Measurements from ENCODE around the gene PPP6R2.
A peak's percentile ranks its signal among the peaks of the same experiment; 100 is the strongest.
"Not testable (repeated sequence)": the region's sequence is repeated elsewhere in the genome, so short reads cannot be mapped to it uniquely, and the experiment has no call there.

Gene PPP6R2

DNA sequence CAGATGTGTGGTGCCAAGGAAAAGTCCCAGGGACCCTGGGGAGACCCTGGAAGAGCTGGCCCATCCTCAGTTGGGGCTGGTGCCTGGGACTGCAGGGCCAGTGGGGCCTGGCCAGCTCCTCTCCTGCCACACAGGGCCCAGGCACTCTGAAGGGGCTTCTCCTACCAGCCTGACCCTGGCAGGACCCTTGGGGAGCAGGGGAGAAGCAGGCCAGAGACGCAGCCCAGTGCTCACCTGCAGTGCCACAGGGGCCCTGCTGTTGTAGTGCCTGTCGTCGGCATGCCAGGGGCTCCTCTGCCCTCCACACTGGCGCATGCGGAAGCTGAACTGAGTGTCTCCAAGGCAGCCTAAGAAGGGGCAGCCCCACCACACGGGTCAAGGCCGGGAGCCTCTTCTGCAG lies 25.5 kb upstream of the PPP6R2 start:
- FAIRE-seq (no peak), DNase-seq (ENCODE audit: low spot score) (no peak)

DNA sequence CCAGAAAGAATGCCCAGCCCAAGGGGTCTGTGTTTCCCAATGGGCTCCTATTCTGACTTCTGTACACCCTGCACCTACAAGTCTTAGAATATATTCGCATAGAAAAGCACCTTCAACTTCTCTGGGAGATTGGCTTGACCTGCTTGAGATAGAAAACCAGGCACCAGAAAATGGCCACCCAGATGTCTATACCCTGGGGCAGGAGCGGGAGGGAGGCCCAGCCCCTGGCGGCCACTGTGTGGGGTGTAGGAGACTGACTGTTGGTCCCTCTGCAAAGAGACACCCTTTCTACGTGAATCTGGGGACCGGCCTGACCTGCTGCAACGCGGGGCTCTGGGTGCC lies 24.8 kb upstream of the PPP6R2 start:
- no peak for FAIRE-seq
- no peak for DNase-seq (ENCODE audit: low spot score)

- DNase-seq (ENCODE audit: low spot score), result no peak
- FAIRE-seq, result peak; percentile 17
Measured at GRCh38 chr22:50318698-50319411, 24.3 kb upstream of the PPP6R2 start.

GRCh38 chr22:50319503-50319951 lies 23.6 kb upstream of the PPP6R2 start:
- FAIRE-seq (no peak), DNase-seq (ENCODE audit: low spot score) (no peak)

DNA sequence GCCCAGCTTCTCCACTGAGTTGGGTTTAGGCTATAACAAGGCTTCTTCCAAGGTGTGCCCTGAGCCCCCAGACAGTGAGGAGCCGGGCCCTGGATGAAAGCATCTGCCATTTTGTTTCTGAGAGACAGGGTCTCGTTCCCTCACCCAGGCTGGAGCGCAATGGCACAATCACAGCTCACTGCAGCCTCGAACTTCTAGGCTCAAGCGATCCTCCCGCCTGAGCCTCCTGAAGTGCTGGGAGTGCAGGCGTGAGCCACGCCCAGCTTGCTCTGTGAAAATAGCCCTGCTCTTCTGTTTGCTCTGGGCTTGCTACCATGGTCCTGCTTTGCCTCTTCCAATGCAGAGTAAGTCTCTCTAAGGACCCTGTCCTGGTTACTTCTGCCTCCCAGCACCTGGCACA lies 23.0 kb upstream of the PPP6R2 start:
- DNase-seq (ENCODE audit: low spot score), result no peak
- peak; percentile 5 for FAIRE-seq

- no peak for DNase-seq (ENCODE audit: low spot score)
- FAIRE-seq, result no peak
Measured at GRCh38 chr22:50320671-50321325, 22.3 kb upstream of the PPP6R2 start.

DNA sequence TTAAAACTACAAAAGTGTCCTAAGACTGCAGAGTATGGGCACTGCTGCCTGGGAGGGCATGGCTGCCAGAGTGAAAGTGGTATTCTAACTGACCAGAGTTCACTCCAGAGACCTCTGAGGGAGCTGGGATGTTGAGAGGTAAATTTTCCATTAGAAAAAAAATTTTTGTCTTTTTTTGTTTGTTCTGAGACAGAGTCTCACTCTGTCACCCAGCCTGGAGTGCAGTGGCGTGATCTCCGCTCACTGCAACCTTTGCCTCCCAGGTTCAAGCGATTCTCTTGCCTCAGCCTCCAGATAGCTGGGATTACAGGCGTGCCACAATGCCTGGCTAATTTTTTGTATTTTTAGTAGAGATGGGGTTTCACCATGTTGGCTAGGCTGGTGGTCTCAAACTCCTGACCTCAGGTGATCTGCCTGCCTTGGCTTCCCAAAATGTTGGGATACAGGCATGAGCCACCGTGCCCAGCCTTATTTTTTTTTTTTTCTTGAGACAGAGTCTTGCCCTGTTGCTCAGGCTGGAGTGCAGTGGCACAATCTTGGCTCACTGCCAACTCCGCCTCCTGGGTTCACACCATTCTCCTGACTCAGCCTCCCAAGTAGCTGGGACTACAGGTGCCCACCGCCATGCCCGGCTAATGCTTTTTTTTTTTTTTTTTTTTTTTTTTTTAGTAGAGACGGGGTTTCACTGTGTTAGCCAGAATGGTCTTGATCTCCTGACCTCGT lies 20.6 kb upstream of the PPP6R2 start:
- FAIRE-seq; DNase-seq (ENCODE audit: low spot score): not testable (repeated sequence)

DNA sequence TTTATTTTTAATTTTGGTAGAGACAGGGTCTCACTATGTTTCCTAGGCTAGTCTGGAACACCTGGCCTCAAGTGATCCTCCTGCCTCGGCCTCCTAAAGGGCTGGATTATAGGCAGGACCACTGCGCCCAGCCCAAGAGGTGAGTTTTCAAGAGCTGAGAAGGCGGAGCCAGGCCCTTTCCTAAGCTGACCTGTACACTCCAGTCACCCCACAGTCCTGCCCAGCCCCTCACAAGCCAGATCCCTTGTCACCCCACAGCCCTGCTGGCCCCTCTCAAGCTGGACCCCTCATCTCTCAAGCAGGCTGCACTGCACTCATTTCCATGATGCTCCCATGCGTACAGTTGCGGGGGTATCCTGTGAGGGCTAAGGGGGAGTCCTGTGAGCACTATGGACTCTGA lies 19.2 kb upstream of the PPP6R2 start:
- DNase-seq (ENCODE audit: low spot score), result no peak
- peak; percentile 80 for FAIRE-seq

- peak; percentile 23 for FAIRE-seq
Measured at GRCh38 chr22:50325444-50326224, 17.5 kb upstream of the PPP6R2 start.

GRCh38 chr22:50326225-50326955 lies 16.7 kb upstream of the PPP6R2 start:
- FAIRE-seq (no peak), DNase-seq (ENCODE audit: low spot score) (no peak)

More at GRCh38 chr22:50325444-50326224, 17.5 kb upstream of the PPP6R2 start:
- DNase-seq (ENCODE audit: low spot score), result no peak

GRCh38 chr22:50326956-50327710 lies 16.0 kb upstream of the PPP6R2 start, which contains the start of gene DENND6B:
Gene DENND6B (minus strand): TSS chr22:50327012. CDS start chr22:50326988, 24 bp downstream.
- DNase-seq (ENCODE audit: low spot score), result peak; percentile 94
- peak; percentile 90 for FAIRE-seq

DNA sequence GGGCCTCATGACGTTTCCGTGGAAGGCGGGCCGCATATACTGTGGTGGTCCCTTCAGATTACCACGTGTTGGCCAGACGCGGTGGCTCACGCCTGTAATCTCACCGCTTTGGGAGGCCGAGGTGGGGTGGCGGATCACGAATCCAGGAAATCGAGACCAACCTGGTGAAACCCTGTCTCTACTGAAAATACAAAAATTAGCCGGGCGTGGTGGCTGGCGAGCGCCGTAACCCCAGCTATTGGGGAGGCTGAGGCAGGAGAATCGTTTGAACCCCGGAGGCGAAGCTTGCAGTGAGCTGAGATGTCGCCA lies 15.5 kb upstream of the PPP6R2 start:
- DNase-seq (ENCODE audit: low spot score) (no peak), FAIRE-seq (peak; percentile 17)

- FAIRE-seq, result no peak
- DNase-seq (ENCODE audit: low spot score), result no peak
Measured at GRCh38 chr22:50329236-50329635, 13.9 kb upstream of the PPP6R2 start.

DNA sequence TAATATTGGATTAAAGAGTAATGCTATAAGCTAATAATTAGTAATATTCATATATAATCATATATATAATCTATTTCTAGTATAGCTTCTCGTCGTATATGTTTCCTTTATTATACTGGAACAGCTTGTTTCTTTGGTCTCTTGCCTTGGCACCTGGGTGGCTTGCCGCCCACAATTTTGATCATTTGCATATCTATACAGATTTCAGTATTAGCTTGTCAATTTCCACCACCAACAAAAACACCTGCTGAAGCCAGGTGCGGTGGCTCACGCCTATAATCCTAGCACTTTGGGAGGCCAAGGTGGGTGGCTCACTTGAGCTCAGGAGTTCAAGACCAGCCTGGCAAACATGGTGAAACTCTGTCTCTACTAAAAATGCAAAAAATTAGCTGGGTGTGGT lies 8.7 kb upstream of the PPP6R2 start:
- not testable (repeated sequence) for DNase-seq (ENCODE audit: low spot score); FAIRE-seq

- DNase-seq (ENCODE audit: low spot score) (no peak), FAIRE-seq (no peak)
Measured at GRCh38 chr22:50337262-50338041, 5.7 kb upstream of the PPP6R2 start.

DNA sequence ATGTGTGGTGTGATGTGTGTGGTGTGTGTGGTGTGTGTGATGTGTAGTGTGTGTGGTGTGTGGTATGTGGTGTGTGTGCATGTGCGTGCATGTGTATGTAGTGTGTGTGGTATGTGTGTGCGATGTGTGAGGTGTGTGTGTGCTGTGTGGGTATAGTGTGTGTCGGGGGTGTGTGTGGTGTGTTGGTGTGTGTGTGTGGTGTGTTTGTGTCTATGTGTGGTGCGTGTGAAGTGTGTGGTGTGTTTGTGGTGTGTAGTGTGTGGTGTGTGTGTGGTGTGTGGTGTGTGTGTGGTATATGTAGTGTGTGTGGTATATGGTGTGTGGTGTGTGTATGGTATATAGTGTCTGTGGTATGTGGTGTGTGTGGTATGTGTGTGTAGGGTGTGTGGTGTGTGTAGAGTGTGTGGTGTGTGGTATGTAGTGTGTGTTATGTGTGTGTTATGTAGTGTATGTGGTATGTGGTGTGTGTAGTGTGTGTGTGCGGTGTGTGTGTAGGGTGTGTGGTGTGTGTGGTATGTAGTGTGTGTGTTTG lies 5.0 kb upstream of the PPP6R2 start:
- FAIRE-seq, result no peak
- DNase-seq (ENCODE audit: low spot score), result no peak

DNA sequence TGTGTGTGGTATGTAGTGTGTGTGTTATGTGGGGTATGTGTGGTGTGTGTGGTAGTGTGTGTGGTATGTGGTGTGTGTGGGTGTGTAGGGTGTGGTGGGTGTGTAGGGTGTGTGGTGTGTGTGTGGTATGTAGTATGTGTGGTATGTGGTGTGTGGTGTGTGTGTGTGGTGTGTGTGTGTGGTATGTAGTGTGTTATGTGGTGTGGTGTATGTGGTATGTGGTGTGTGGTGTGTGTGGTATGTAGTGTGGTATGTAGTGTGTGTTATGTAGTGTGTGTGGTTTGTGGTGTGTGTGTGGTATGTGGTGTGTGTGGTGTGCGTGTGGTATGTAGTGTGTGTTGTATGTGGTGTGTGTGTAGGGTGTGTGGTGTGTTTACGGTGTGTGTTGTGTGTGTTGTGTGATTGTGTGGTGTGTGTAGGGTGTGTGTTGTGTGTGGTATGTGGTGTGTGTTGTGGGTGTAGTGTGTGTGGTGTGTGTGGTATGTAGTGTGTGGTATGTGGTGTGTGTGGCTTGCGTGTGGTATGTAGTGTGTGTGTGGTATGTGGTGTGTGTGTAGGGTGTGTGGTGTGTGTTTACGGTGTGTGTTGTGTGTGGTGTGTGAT lies 4.2 kb upstream of the PPP6R2 start:
- FAIRE-seq (no peak), DNase-seq (ENCODE audit: low spot score) (no peak)

- FAIRE-seq (peak; percentile 100), DNase-seq (ENCODE audit: low spot score) (no peak)
Measured at GRCh38 chr22:50339945-50340879, 2.9 kb upstream of the PPP6R2 start.
